ENCODE results near the gene ANXA2.

Gene ANXA2

DNA sequence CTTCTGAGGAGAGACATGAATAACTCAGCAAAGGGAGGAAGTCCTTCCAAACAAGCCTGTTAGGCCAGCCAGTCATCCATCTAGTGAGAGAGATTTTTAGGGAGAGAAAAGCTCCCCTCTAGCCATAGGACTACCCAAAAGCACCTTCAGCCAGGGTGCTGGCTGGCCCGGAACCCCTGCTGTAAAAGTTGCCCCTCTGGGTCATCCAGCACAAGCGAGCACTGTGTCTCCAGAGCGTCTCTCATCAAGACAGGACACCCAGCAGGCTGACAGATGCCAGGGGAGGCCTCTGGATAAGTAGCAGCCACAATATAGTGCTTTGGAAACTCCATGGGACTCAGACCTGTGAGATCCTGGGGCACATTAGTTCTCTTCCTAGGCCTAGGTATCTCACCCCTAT is 24.5 kb downstream of the ANXA2 start:
- H3K27me3 ChIP-seq (ENCODE audit: control insufficient read depth, insufficient read depth, low read length) = no peaks in the 10 kb centered on the region
- H3K9ac ChIP-seq = no peak overlapping the region
- H3K4me3 ChIP-seq (ENCODE audit: low read depth, low read length) = no peak overlapping the region
- H3K9me3 ChIP-seq (ENCODE audit: control insufficient read depth, low read length) = no peaks in the 10 kb centered on the region
- H3K27ac ChIP-seq = peak overlapping the region; percentile 80
- no peaks in the 10 kb centered on the region for H3K36me3 ChIP-seq (ENCODE audit: control insufficient read depth, insufficient read depth, low read length)
- no peak overlapping the region for H3K4me2 ChIP-seq (ENCODE audit: low read length)
- TF ChIP-seq, protein P1, sequence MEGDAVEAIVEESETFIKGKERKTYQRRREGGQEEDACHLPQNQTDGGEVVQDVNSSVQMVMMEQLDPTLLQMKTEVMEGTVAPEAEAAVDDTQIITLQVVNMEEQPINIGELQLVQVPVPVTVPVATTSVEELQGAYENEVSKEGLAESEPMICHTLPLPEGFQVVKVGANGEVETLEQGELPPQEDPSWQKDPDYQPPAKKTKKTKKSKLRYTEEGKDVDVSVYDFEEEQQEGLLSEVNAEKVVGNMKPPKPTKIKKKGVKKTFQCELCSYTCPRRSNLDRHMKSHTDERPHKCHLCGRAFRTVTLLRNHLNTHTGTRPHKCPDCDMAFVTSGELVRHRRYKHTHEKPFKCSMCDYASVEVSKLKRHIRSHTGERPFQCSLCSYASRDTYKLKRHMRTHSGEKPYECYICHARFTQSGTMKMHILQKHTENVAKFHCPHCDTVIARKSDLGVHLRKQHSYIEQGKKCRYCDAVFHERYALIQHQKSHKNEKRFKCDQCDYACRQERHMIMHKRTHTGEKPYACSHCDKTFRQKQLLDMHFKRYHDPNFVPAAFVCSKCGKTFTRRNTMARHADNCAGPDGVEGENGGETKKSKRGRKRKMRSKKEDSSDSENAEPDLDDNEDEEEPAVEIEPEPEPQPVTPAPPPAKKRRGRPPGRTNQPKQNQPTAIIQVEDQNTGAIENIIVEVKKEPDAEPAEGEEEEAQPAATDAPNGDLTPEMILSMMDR (IDR thresholded peaks at IDR 0.05) = no peak
- no peaks in the 10 kb centered on the region for H3K79me2 ChIP-seq
- H3K4me1 ChIP-seq = peaks cover 16% of the 10 kb centered on the region
- H2AFZ ChIP-seq = no peak overlapping the region

DNA sequence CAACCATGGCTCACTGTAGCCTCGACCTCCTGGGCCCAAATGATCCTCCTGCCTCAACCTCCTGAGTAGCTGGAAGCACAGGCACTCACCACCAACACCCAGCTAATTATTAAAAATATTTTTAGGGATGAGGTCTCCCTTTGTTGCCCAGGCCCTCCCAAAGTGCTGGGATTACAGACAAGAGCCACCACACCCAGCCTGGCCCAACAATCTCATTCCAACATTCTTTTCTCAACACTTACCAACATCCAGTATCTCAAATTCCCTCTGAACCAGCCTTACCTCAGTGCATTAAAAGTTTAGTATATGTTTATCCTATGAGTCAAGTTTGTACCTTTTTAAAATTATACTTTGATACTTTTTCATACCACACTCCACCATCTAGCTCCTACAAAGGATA is 25.0 kb downstream of the ANXA2 start:
- Histone ChIP-seq H3K27ac (no peak overlapping the region), H3K4me2 (ENCODE audit: low read length) (no peak overlapping the region), H3K9me3 (ENCODE audit: control insufficient read depth, low read length) (no peaks in the 10 kb centered on the region), H3K27me3 (ENCODE audit: control insufficient read depth, insufficient read depth, low read length) (no peaks in the 10 kb centered on the region), H3K4me1 (peaks cover 16% of the 10 kb centered on the region), H3K79me2 (no peaks in the 10 kb centered on the region), H3K36me3 (ENCODE audit: control insufficient read depth, insufficient read depth, low read length) (no peaks in the 10 kb centered on the region), H3K4me3 (ENCODE audit: low read depth, low read length) (no peak overlapping the region), H2AFZ (no peak overlapping the region), H3K9ac (no peak overlapping the region)
- TF ChIP-seq, protein P1 (IDR thresholded peaks at IDR 0.05) = no peak

DNA sequence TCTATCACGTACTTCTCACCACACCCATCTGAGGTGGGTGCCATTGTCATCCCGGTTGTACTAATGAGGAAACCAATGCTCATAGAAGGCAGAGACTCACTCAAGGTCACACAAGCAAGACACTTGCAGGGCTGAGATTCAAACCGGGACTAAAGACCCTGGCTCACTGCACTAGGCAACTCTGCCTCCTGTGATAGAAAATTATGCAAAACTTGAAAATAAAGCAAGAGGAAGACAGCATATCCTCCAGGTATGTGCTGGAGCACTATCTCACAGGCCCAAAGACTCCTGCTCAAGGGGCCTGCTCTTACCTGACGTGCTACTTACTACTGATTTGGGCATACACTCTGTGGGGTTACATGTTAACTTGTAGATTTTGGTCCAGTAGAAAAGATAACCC is 25.6 kb downstream of the ANXA2 start:
- no peak overlapping the region for H3K9ac ChIP-seq
- H3K4me3 ChIP-seq (ENCODE audit: low read depth, low read length) = no peak overlapping the region
- H2AFZ ChIP-seq = no peak overlapping the region
- peak overlapping the region; percentile 71 for H3K27ac ChIP-seq
- TF ChIP-seq, protein P1 (IDR thresholded peaks at IDR 0.05) = no peak
- H3K79me2 ChIP-seq = no peaks in the 10 kb centered on the region
- no peak overlapping the region for H3K4me2 ChIP-seq (ENCODE audit: low read length)
- no peaks in the 10 kb centered on the region for H3K9me3 ChIP-seq (ENCODE audit: control insufficient read depth, low read length)
- H3K27me3 ChIP-seq (ENCODE audit: control insufficient read depth, insufficient read depth, low read length) = no peaks in the 10 kb centered on the region
- H3K4me1 ChIP-seq = peaks cover 16% of the 10 kb centered on the region
- no peaks in the 10 kb centered on the region for H3K36me3 ChIP-seq (ENCODE audit: control insufficient read depth, insufficient read depth, low read length)

DNA sequence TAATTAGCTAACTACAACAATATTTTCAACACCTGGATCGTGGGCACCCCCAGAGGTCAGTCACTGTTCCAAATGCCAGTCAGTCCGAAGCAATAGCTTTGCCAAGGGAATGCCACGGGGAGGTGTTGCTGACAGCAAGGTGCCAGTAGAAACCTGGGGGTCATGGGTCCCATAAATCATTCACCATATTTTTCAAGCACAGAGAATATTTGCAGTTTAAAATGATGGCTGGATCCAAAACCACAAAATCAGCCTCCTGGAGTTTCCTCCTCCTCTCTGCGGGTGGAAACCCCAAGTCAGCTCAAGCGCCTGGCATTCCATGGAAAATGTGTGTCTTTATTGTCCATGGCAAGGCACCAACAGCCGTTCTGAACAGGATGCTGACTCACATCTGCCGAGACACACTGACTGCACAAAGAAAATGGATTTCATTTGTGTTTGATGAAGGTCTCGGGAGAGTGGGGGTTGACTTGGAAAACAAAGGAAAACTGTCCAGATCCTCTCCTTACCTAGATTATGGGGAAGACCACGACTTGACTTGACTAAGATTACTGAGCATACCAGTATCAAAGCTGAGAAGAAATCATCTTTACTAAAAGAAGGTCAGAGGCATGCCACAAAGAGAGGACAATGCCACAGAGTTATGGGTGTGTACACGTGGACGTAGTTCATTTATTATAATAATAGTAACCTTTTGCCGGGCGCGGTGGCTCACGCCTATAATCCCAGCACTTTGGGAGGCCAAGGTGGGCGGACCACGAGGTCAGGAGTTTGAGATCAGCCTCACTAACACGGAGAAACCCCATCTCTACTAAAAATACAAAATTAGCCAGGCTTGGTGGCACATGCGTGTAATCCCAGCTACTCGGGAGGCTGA is 26.4 kb downstream of the ANXA2 start:
- H3K4me3 ChIP-seq (ENCODE audit: low read depth, low read length) = no peak overlapping the region
- no peaks in the 10 kb centered on the region for H3K9me3 ChIP-seq (ENCODE audit: control insufficient read depth, low read length)
- H3K36me3 ChIP-seq (ENCODE audit: control insufficient read depth, insufficient read depth, low read length) = no peaks in the 10 kb centered on the region
- no peak overlapping the region for H2AFZ ChIP-seq
- no peaks in the 10 kb centered on the region for H3K27me3 ChIP-seq (ENCODE audit: control insufficient read depth, insufficient read depth, low read length)
- H3K9ac ChIP-seq = no peak overlapping the region
- H3K4me1 ChIP-seq = peaks cover 16% of the 10 kb centered on the region
- peak overlapping the region; percentile 71 for H3K27ac ChIP-seq
- H3K79me2 ChIP-seq = no peaks in the 10 kb centered on the region
- TF ChIP-seq, protein P1 (IDR thresholded peaks at IDR 0.05) = no peak
- H3K4me2 ChIP-seq (ENCODE audit: low read length) = no peak overlapping the region

DNA sequence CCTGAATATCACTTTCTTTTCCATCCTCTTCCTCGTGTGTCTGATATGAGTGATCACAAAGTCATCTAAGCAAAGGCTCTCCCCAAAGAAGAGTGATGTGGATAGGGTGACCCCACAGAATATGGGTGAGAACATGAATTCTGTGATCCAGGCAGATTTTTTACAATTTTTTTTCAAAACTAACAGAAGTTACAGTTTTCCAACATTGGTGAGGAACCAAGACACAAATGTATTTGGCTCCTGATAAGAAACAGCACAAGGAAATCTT is 27.0 kb downstream of the ANXA2 start:
- H3K9ac ChIP-seq = no peak overlapping the region
- no peaks in the 10 kb centered on the region for H3K9me3 ChIP-seq (ENCODE audit: control insufficient read depth, low read length)
- H3K27ac ChIP-seq = peak overlapping the region; percentile 71
- peaks cover 16% of the 10 kb centered on the region for H3K4me1 ChIP-seq
- no peaks in the 10 kb centered on the region for H3K27me3 ChIP-seq (ENCODE audit: control insufficient read depth, insufficient read depth, low read length)
- no peak overlapping the region for H2AFZ ChIP-seq
- TF ChIP-seq, protein P1 (IDR thresholded peaks at IDR 0.05) = no peak
- no peak overlapping the region for H3K4me2 ChIP-seq (ENCODE audit: low read length)
- no peaks in the 10 kb centered on the region for H3K36me3 ChIP-seq (ENCODE audit: control insufficient read depth, insufficient read depth, low read length)
- no peaks in the 10 kb centered on the region for H3K79me2 ChIP-seq
- H3K4me3 ChIP-seq (ENCODE audit: low read depth, low read length) = no peak overlapping the region

Measured in parathyroid adenoma (tissue), 2 donors.